Activated CD4-positive, alpha-beta memory T cell treated with anti-CD3 and anti-CD28 coated beads for 36 hours (primary cell): Measurements from ENCODE around the gene ZP3. TPM values are rescaled to one million over a fixed set of nuclear protein-coding genes. Genes with fewer than 3 reads are reported as not detected.
"Not testable (repeated sequence)": the region's sequence is repeated elsewhere in the genome, so short reads cannot be mapped to it uniquely, and the experiment has no call there.

ENCODE experiments used
- CTCF ChIA-PET: fragments of 350-600 bp; sonication (Branson Sonifier 250); formaldehyde crosslinking; loops from one replicate; lab custom pipeline; 2021; ENCODE audit warnings: antibody characterized with exemption, inconsistent platforms; lab: Charles Lee
- POLR2A ChIA-PET: fragments of 350-600 bp; sonication (Branson Sonifier 250); formaldehyde crosslinking; loops from one replicate; lab custom pipeline; 2021; ENCODE audit warnings: antibody characterized with exemption; lab: Charles Lee
- DNase-seq: peaks from one replicate; pipeline ENCODE4 v3.0.0-alpha.2; 2020
- H3K27ac Mint-ChIP-seq: one replicate; pipeline ENCODE4 v1.8.0; 2021; ENCODE audit warnings: mixed read lengths
- H3K27me3 Mint-ChIP-seq: one replicate; pipeline ENCODE4 v1.8.0; 2021; ENCODE audit warnings: mixed read lengths
- H3K36me3 Mint-ChIP-seq: one replicate; pipeline ENCODE4 v1.8.0; 2021; ENCODE audit warnings: mixed read lengths
- H3K4me1 Mint-ChIP-seq: one replicate; pipeline ENCODE4 v1.8.0; 2021; ENCODE audit warnings: low read depth, mixed read lengths
- H3K4me3 Mint-ChIP-seq: one replicate; pipeline ENCODE4 v1.8.0; 2021; ENCODE audit warnings: mild to moderate bottlenecking, mixed read lengths
- H3K9me3 Mint-ChIP-seq: one replicate; pipeline ENCODE4 v1.8.0; 2021; ENCODE audit warnings: mixed read lengths
- intact Hi-C: fragments of 100-400 bp; cut with micrococcal nuclease; formaldehyde crosslinking; loops from one replicate; pipeline ENCODE4 v1.15.1; 2023
- total RNA-seq, 2 experiments: library from RNA; stranded (reverse); gene quantifications; one replicate each; pipeline ENCODE4 v1.2.3, GENCODE V29; 2021

Gene ZP3
- total RNA-seq, 2 experiments from 2014 or later: 19.4 to 20.4 TPM

GRCh38 chr7:76480403-76481253 is 55.9 kb downstream of the ZP3 start:
- not testable (repeated sequence) for H3K4me1 Mint-ChIP-seq, H3K36me3 Mint-ChIP-seq

GRCh38 chr7:76482660-76483059 is 57.9 kb downstream of the ZP3 start:
- H3K27me3 Mint-ChIP-seq, H3K9me3 Mint-ChIP-seq, H3K36me3 Mint-ChIP-seq, H3K4me3 Mint-ChIP-seq, POLR2A ChIA-PET, CTCF ChIA-PET, DNase-seq, H3K27ac Mint-ChIP-seq, H3K4me1 Mint-ChIP-seq, intact Hi-C loops: not testable (repeated sequence)

More at GRCh38 chr7:76480403-76481253, 55.9 kb downstream of the ZP3 start:
- H3K4me3 Mint-ChIP-seq, H3K9me3 Mint-ChIP-seq, intact Hi-C loops, H3K27me3 Mint-ChIP-seq, POLR2A ChIA-PET, CTCF ChIA-PET, DNase-seq, H3K27ac Mint-ChIP-seq: not testable (repeated sequence)

- H3K4me3 Mint-ChIP-seq, DNase-seq, H3K36me3 Mint-ChIP-seq, H3K9me3 Mint-ChIP-seq, intact Hi-C loops, H3K4me1 Mint-ChIP-seq, POLR2A ChIA-PET, H3K27ac Mint-ChIP-seq, CTCF ChIA-PET, H3K27me3 Mint-ChIP-seq: not testable (repeated sequence)
These were observed 58.3 kb downstream of the ZP3 start for GRCh38 chr7:76483081-76483480.

GRCh38 chr7:76484456-76484855 is 59.7 kb downstream of the ZP3 start:
- H3K27me3 Mint-ChIP-seq, CTCF ChIA-PET, POLR2A ChIA-PET, H3K4me1 Mint-ChIP-seq, H3K27ac Mint-ChIP-seq, intact Hi-C loops, H3K36me3 Mint-ChIP-seq, H3K4me3 Mint-ChIP-seq, H3K9me3 Mint-ChIP-seq, DNase-seq: not testable (repeated sequence)

GRCh38 chr7:76485822-76486610 is 61.3 kb downstream of the ZP3 start:
- DNase-seq, H3K27me3 Mint-ChIP-seq, H3K9me3 Mint-ChIP-seq, CTCF ChIA-PET, intact Hi-C loops, H3K4me1 Mint-ChIP-seq, POLR2A ChIA-PET, H3K4me3 Mint-ChIP-seq, H3K36me3 Mint-ChIP-seq, H3K27ac Mint-ChIP-seq: not testable (repeated sequence)

- Mint-ChIP-seq H3K27ac (peak overlapping the region; percentile 85), H3K4me3 (peak overlapping the region; percentile 48)
- POLR2A ChIA-PET, H3K9me3 Mint-ChIP-seq, intact Hi-C loops, H3K36me3 Mint-ChIP-seq, H3K4me1 Mint-ChIP-seq, H3K27me3 Mint-ChIP-seq, CTCF ChIA-PET: not testable (repeated sequence)
- peak; percentile 68 for DNase-seq
These were observed 61.9 kb downstream of the ZP3 start for GRCh38 chr7:76486618-76487017.

GRCh38 chr7:76487969-76488368 is 63.2 kb downstream of the ZP3 start:
- CTCF ChIA-PET, DNase-seq, POLR2A ChIA-PET: not testable (repeated sequence)

More at GRCh38 chr7:76487969-76488368, 63.2 kb downstream of the ZP3 start:
- H3K27me3 Mint-ChIP-seq, intact Hi-C loops, H3K9me3 Mint-ChIP-seq, H3K4me1 Mint-ChIP-seq, H3K36me3 Mint-ChIP-seq, H3K4me3 Mint-ChIP-seq, H3K27ac Mint-ChIP-seq: not testable (repeated sequence)

Other genes starting within 250 kb of the ZP3 start
- not detected for gene SRRM3, start 223.1 kb upstream of the ZP3 start, total RNA-seq
- gene HSPB1, start 122.3 kb upstream of the ZP3 start, total RNA-seq: 100 to 1,000 TPM; 119 to 127 TPM
- 100 to 1,000 TPM; 127 TPM for gene YWHAG, start 66.0 kb upstream of the ZP3 start, total RNA-seq
- under 1 TPM; 0.81 to 0.87 TPM for gene SSC4D, start 15.3 kb upstream of the ZP3 start, total RNA-seq
- gene DTX2, start 36.8 kb downstream of the ZP3 start, total RNA-seq: 10 to 100 TPM; 15.9 to 16.5 TPM
- gene UPK3B, start 85.6 kb downstream of the ZP3 start, total RNA-seq: 1 to 10 TPM in 1 of 2 experiments, under 1 TPM in 1; 0.65 to 1.6 TPM
- under 1 TPM; 0.19 TPM for gene SPDYE16, start 118.3 kb downstream of the ZP3 start, total RNA-seq
- gene POMZP3, start 202.3 kb downstream of the ZP3 start, total RNA-seq: 10 to 100 TPM; 29.3 to 29.8 TPM